A549 (cell line): ENCODE results near the gene TAAR9. TPM values are rescaled to one million over a fixed set of nuclear protein-coding genes. Genes with fewer than 3 reads are reported as not detected.

ENCODE experiments used
- ATAC-seq, 2 experiments: fragments of 200-7000 bp in 1 of 2; fragments of >200 bp in 1 of 2; cut with Nextera tagmentation in 1 of 2; cut with Tn5 transposase in 1 of 2; 3 replicates each; pipeline versions ENCODE4 v1.8.0 to v1.9.1; 2018 to 2020; ENCODE audit warnings: mild to moderate bottlenecking in 1 of 2, moderate library complexity in 1 of 2
- CTCF ChIA-PET: fragments of 300-600 bp; sonication (Branson Sonifier 250); formaldehyde crosslinking; extraction: SDS; loops from one replicate; lab custom pipeline; 2021; ENCODE audit warnings: antibody characterized with exemption, inconsistent platforms; lab: Yijun Ruan, JAX
- POLR2A ChIA-PET: fragments of 350-600 bp; formaldehyde crosslinking; extraction: SDS; loops from one replicate; lab custom pipeline; 2021; ENCODE audit warnings: antibody characterized with exemption, inconsistent platforms; lab: Yijun Ruan, JAX
- DNase-seq, 2 experiments: peaks; one replicate each; pipeline versions ENCODE4 v3.0.0 to v3.0.0-alpha.2; 2011 to 2016; ENCODE audit warnings: low read depth in 1 of 2, low spot score in 1 of 2
- FAIRE-seq: peaks from 2 replicates; lab custom pipeline; 2011; peaks lifted over from hg19 to GRCh38; lab: Jason Lieb, UNC
- H3K27ac ChIP-seq, 2 experiments: fragments of >200 bp; sonication (Bioruptor Twin); formaldehyde crosslinking; 3 replicates each; pipeline ENCODE4 v1.5.1; 2016 to 2017
- H3K4me1 ChIP-seq: fragments of >200 bp; sonication (Bioruptor Twin); formaldehyde crosslinking; 3 replicates; pipeline ENCODE4 v1.6.1; 2016
- H3K4me2 ChIP-seq: fragments of >200 bp; sonication (Bioruptor Twin); formaldehyde crosslinking; 3 replicates; pipeline ENCODE4 v1.6.1; 2016
- H3K4me3 ChIP-seq: fragments of >200 bp; sonication (Bioruptor Twin); formaldehyde crosslinking; 3 replicates; pipeline ENCODE4 v1.5.1; 2016
- H3K9me3 ChIP-seq: fragments of >200 bp; sonication (Bioruptor Twin); formaldehyde crosslinking; 3 replicates; pipeline ENCODE4 v1.6.1; 2016
- CBX2 ChIP-seq: fragments of 200-600 bp; sonication (generic); IDR thresholded peaks from 2 replicates; pipeline ENCODE4 v1.6.1; 2016; ENCODE audit warnings: low read depth, mild to moderate bottlenecking, borderline replicate concordance
- CHD4 ChIP-seq: fragments of 200-600 bp; sonication (generic); IDR thresholded peaks from 2 replicates; pipeline ENCODE4 v1.6.1; 2016; ENCODE audit warnings: antibody characterized with exemption, mild to moderate bottlenecking, borderline replicate concordance
- FOSB ChIP-seq: fragments of 250-450 bp; sonication (Bioruptor Pico); IDR thresholded peaks from 2 replicates; pipeline ENCODE4 v1.5.0; 2020; ENCODE audit warnings: mild to moderate bottlenecking, moderate library complexity
- FOXS1 ChIP-seq: fragments of 250-450 bp; sonication (Bioruptor Pico); IDR thresholded peaks from 2 replicates; pipeline ENCODE4 v1.5.0; 2020; ENCODE audit warnings: mild to moderate bottlenecking, moderate library complexity
- HDAC2 ChIP-seq: fragments of 200-600 bp; sonication (generic); IDR thresholded peaks from 2 replicates; pipeline ENCODE4 v1.6.1; 2016
- HEYL ChIP-seq: fragments of 250-450 bp; sonication (Bioruptor Pico); IDR thresholded peaks from 2 replicates; pipeline ENCODE4 v1.8.0; 2021; ENCODE audit warnings: mild to moderate bottlenecking, moderate library complexity
- HOXB13 ChIP-seq: fragments of 250-450 bp; sonication (Bioruptor Pico); IDR thresholded peaks from 2 replicates; pipeline ENCODE4 v1.5.0; 2020; ENCODE audit warnings: low read depth, mild to moderate bottlenecking, moderate library complexity
- HOXB5 ChIP-seq: fragments of 250-450 bp; sonication (Bioruptor Pico); IDR thresholded peaks from 2 replicates; pipeline ENCODE4 v1.5.0; 2020; ENCODE audit warnings: mild to moderate bottlenecking, moderate library complexity
- JUNB ChIP-seq: fragments of >200 bp; sonication (Bioruptor Twin); formaldehyde crosslinking; IDR thresholded peaks from 2 replicates; pipeline ENCODE4 v1.6.1; 2016
- MAZ ChIP-seq: fragments of 150-350 bp; IDR thresholded peaks from 2 replicates; pipeline ENCODE4 v1.6.1; 2014; ENCODE audit warnings: antibody characterized with exemption, low read depth, low read length, borderline replicate concordance
- NPAS2 ChIP-seq: fragments of 250-450 bp; sonication (Bioruptor Pico); IDR thresholded peaks from 2 replicates; pipeline ENCODE4 v1.8.0; 2022; ENCODE audit warnings: mild to moderate bottlenecking, moderate library complexity, borderline replicate concordance
- NR3C1 ChIP-seq: fragments of >200 bp; sonication (Bioruptor Twin); formaldehyde crosslinking; IDR thresholded peaks from 3 replicates; pipeline ENCODE4 v1.6.1; 2017
- PHF8 ChIP-seq: fragments of 200-600 bp; sonication (generic); IDR thresholded peaks from 2 replicates; pipeline ENCODE4 v1.6.1; 2016; ENCODE audit warnings: low read depth, mild to moderate bottlenecking, antibody characterized with exemption, moderate library complexity, borderline replicate concordance
- RARB ChIP-seq: fragments of 250-450 bp; sonication (Bioruptor Pico); IDR thresholded peaks from 2 replicates; pipeline ENCODE4 v1.8.0; 2021; ENCODE audit warnings: mild to moderate bottlenecking, moderate library complexity
- SMC3 ChIP-seq: fragments of >200 bp; sonication (Bioruptor Twin); formaldehyde crosslinking; IDR thresholded peaks from 3 replicates; pipeline ENCODE4 v1.6.1; 2018; ENCODE audit warnings: inconsistent platforms
- SREBF2 ChIP-seq: fragments of 450-650 bp; IDR thresholded peaks from 2 replicates; pipeline ENCODE4 v1.6.1; 2014; ENCODE audit warnings: mild to moderate bottlenecking, moderate library complexity
- TFCP2L1 ChIP-seq: fragments of 250-450 bp; sonication (Bioruptor Pico); IDR thresholded peaks from 2 replicates; pipeline ENCODE4 v1.5.0; 2021; ENCODE audit warnings: mild to moderate bottlenecking
- WGBS: methylation state at CpG from one replicate; pipeline ENCODE4 v1.1.6; 2017; ENCODE audit errors: missing lambda C conversion rate; 5-methylcytosine and 5-hydroxymethylcytosine counted together
- polyA plus RNA-seq, 4 experiments: library from polyadenylated mRNA; depleted of rRNA in 3 of 4; stranded (reverse); fragments of >200 nt; fragmentation: RNase III in 1 of 4; extraction: RNeasy Plus Mini Kit Qiagen cat#74134 plus additional on column Dnase treatment in 1 of 4; gene quantifications; 2 replicates in 3 of 4; 3 replicates in 1 of 4; pipeline ENCODE4 v1.2.3, GENCODE V29; 2011 to 2017
- TF ChIP-seq, protein P1 (sequence below): fragments of >200 bp; sonication (Bioruptor Twin); formaldehyde crosslinking; IDR thresholded peaks from 3 replicates; pipeline ENCODE4 v1.5.1; 2016
- TF ChIP-seq, protein P2 (sequence below): fragments of 150-350 bp; IDR thresholded peaks from 2 replicates; pipeline ENCODE4 v1.6.1; 2014; ENCODE audit warnings: low read depth, mild to moderate bottlenecking, low read length
- TF ChIP-seq, protein P3 (sequence below): fragments of 250-450 bp; sonication (Bioruptor Pico); IDR thresholded peaks from 2 replicates; pipeline ENCODE4 v1.5.0; 2021; ENCODE audit warnings: mild to moderate bottlenecking, moderate library complexity, borderline replicate concordance
- TF ChIP-seq, protein P4 (sequence below): fragments of >200 bp; sonication (Bioruptor Twin); formaldehyde crosslinking; IDR thresholded peaks from 3 replicates; pipeline ENCODE4 v1.6.1; 2016
- TF ChIP-seq, protein P5 (sequence below): fragments of 200-600 bp; sonication (generic); IDR thresholded peaks from 2 replicates; pipeline ENCODE4 v1.6.1; 2016; ENCODE audit warnings: antibody characterized with exemption, mild to moderate bottlenecking, moderate library complexity

The TAAR9 gene
- polyA plus RNA-seq, 2 of the 4 experiments (the other 2 are of a cell fraction): not detected

DNA sequence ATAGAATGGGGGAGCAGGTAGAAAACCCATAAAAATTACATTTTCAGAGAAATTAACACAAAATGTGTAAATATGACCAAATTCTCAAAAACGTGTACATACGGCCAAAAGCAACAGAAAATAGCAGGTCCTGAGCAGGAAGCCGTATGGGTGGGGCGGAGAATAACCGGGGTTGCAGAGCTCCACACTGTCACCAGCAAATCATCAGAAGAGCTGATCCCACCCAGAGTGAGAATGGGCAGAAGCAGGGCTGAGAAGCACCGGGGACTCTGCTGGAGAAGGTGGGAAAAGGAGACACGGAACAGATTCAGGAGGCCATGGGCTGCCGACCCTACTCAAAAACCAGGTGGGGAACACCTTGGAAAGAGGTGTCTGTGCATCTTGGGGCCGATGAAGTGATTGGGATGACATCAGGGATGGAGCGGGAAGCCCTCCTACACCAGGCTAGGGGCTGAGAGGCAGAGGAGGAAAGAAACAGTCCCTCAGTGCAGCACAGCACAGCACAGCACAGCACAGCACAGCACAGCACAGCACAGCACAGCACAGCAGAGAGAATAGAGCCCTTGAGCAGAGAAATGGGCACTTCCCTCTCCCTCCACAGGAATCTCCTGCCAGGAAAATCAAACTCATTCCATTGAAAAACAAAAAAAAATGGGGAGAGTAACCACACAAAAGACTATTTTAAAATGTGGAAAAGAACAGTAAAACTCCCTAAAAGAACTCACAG is 47.4 kb upstream of the TAAR9 start:
- H3K4me3 ChIP-seq: no peak overlapping the region
- no peak overlapping the region for H3K4me2 ChIP-seq
- no peak overlapping the region for H3K27ac ChIP-seq
- DNase-seq (no peak), ATAC-seq (no peak)
- no peak for TF ChIP-seq FOXS1 (CRISPR knock-in tag)
- no peak for TF ChIP-seq HOXB5 (CRISPR knock-in tag)
- TF ChIP-seq SREBF2: no peak
- no peak for TF ChIP-seq RARB (CRISPR knock-in tag)
- TF ChIP-seq, protein P1, sequence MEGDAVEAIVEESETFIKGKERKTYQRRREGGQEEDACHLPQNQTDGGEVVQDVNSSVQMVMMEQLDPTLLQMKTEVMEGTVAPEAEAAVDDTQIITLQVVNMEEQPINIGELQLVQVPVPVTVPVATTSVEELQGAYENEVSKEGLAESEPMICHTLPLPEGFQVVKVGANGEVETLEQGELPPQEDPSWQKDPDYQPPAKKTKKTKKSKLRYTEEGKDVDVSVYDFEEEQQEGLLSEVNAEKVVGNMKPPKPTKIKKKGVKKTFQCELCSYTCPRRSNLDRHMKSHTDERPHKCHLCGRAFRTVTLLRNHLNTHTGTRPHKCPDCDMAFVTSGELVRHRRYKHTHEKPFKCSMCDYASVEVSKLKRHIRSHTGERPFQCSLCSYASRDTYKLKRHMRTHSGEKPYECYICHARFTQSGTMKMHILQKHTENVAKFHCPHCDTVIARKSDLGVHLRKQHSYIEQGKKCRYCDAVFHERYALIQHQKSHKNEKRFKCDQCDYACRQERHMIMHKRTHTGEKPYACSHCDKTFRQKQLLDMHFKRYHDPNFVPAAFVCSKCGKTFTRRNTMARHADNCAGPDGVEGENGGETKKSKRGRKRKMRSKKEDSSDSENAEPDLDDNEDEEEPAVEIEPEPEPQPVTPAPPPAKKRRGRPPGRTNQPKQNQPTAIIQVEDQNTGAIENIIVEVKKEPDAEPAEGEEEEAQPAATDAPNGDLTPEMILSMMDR: no peak
- TF ChIP-seq PHF8: no peak
- no peak for TF ChIP-seq CHD4
- TF ChIP-seq TFCP2L1 (CRISPR knock-in tag): no peak
- no peak for TF ChIP-seq FOSB (CRISPR knock-in tag)
- TF ChIP-seq, protein P2, sequence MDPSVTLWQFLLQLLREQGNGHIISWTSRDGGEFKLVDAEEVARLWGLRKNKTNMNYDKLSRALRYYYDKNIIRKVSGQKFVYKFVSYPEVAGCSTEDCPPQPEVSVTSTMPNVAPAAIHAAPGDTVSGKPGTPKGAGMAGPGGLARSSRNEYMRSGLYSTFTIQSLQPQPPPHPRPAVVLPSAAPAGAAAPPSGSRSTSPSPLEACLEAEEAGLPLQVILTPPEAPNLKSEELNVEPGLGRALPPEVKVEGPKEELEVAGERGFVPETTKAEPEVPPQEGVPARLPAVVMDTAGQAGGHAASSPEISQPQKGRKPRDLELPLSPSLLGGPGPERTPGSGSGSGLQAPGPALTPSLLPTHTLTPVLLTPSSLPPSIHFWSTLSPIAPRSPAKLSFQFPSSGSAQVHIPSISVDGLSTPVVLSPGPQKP: no peak
- no peak for TF ChIP-seq CBX2
- TF ChIP-seq, protein P3, sequence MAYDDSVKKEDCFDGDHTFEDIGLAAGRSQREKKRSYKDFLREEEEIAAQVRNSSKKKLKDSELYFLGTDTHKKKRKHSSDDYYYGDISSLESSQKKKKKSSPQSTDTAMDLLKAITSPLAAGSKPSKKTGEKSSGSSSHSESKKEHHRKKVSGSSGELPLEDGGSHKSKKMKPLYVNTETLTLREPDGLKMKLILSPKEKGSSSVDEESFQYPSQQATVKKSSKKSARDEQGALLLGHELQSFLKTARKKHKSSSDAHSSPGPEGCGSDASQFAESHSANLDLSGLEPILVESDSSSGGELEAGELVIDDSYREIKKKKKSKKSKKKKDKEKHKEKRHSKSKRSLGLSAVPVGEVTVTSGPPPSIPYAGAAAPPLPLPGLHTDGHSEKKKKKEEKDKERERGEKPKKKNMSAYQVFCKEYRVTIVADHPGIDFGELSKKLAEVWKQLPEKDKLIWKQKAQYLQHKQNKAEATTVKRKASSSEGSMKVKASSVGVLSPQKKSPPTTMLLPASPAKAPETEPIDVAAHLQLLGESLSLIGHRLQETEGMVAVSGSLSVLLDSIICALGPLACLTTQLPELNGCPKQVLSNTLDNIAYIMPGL (CRISPR knock-in tag): no peak
- TF ChIP-seq, protein P4, sequence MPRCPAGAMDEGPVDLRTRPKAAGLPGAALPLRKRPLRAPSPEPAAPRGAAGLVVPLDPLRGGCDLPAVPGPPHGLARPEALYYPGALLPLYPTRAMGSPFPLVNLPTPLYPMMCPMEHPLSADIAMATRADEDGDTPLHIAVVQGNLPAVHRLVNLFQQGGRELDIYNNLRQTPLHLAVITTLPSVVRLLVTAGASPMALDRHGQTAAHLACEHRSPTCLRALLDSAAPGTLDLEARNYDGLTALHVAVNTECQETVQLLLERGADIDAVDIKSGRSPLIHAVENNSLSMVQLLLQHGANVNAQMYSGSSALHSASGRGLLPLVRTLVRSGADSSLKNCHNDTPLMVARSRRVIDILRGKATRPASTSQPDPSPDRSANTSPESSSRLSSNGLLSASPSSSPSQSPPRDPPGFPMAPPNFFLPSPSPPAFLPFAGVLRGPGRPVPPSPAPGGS: no peak
- TF ChIP-seq, all 56 proteins: peak for 0
- WGBS: 93% methylated on average over 10 of the region's 10 CpGs
- CTCF ChIA-PET: interaction anchor here (1.0 to 13.0 kb wide), 3 partner anchors 195 to 575 kb away, joined by 3 to 136 read pairs (median 3); no protein-coding TSS in a partner anchor
- POLR2A ChIA-PET: no interaction called here
- no peak for FAIRE-seq
- H3K4me1 ChIP-seq: no peaks in the 10 kb centered on the region
- no peaks in the 10 kb centered on the region for H3K9me3 ChIP-seq

DNA sequence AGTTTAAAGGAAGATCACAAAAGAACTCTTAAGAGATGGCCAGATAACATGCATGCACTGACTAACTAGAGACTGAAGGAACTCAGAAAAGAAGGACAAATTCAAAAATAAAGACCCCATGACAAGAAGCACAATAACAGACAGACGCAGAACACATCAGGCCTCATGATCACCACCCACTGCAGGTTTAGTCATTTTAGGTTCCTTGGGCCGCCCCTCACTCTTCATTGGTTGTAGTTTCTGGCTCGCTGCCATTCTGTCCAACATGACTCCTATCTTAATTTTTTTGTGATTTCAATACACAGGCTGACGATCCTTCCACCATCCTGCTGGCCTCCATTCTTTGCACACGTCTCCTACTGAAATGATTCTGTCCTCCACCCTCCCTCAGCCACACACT is 46.8 kb upstream of the TAAR9 start:
- Histone ChIP-seq H3K9me3 (no peaks in the 10 kb centered on the region), H3K4me1 (no peaks in the 10 kb centered on the region), H3K4me3 (no peak overlapping the region), H3K4me2 (no peak overlapping the region), H3K27ac (no peak overlapping the region)
- DNase-seq (no peak), FAIRE-seq (no peak), ATAC-seq (no peak)
- POLR2A ChIA-PET: no interaction called here
- TF ChIP-seq PHF8 (no peak), HDAC2 (no peak), NPAS2 (no peak), MAZ (no peak), NR3C1 (no peak), HEYL (CRISPR knock-in tag) (no peak), SMC3 (no peak), JUNB (no peak), HOXB13 (no peak)
- TF ChIP-seq, protein P5, sequence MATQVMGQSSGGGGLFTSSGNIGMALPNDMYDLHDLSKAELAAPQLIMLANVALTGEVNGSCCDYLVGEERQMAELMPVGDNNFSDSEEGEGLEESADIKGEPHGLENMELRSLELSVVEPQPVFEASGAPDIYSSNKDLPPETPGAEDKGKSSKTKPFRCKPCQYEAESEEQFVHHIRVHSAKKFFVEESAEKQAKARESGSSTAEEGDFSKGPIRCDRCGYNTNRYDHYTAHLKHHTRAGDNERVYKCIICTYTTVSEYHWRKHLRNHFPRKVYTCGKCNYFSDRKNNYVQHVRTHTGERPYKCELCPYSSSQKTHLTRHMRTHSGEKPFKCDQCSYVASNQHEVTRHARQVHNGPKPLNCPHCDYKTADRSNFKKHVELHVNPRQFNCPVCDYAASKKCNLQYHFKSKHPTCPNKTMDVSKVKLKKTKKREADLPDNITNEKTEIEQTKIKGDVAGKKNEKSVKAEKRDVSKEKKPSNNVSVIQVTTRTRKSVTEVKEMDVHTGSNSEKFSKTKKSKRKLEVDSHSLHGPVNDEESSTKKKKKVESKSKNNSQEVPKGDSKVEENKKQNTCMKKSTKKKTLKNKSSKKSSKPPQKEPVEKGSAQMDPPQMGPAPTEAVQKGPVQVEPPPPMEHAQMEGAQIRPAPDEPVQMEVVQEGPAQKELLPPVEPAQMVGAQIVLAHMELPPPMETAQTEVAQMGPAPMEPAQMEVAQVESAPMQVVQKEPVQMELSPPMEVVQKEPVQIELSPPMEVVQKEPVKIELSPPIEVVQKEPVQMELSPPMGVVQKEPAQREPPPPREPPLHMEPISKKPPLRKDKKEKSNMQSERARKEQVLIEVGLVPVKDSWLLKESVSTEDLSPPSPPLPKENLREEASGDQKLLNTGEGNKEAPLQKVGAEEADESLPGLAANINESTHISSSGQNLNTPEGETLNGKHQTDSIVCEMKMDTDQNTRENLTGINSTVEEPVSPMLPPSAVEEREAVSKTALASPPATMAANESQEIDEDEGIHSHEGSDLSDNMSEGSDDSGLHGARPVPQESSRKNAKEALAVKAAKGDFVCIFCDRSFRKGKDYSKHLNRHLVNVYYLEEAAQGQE: no peak
- TF ChIP-seq, protein P1: no peak
- 88% methylated on average over 5 of the region's 5 CpGs for WGBS
- CTCF ChIA-PET: no interaction called here
